CD14-positive monocyte (primary cell): Measurements from ENCODE around the gene HEPACAM2. TPM values are rescaled to one million over a fixed set of nuclear protein-coding genes. Genes with fewer than 3 reads are reported as not detected.

Source experiments
- DNase-seq, 3 donors: peaks; one replicate each; pipeline ENCODE4 v3.0.0-alpha.2; 2011 to 2022
- H2AFZ ChIP-seq: 2 replicates; pipeline ENCODE4 v1.6.0; 2012; ENCODE audit warnings: mild to moderate bottlenecking, low read depth, low read length, inconsistent platforms; ENCODE audit not compliant: insufficient read depth, poor library complexity, severe bottlenecking
- H3K27ac ChIP-seq, 2 donors: 1 replicate in 1 of 2; 2 replicates in 1 of 2; pipeline ENCODE4 v1.5.1; 2012 to 2013; ENCODE audit warnings: low read length in 2 of 2, control low read depth in 1 of 2, inconsistent platforms in 1 of 2, low read depth in 1 of 2, mild to moderate bottlenecking in 1 of 2
- H3K27me3 ChIP-seq, 2 donors: one replicate each; pipeline versions ENCODE4 v1.6.0 to v1.6.1; 2011 to 2013; ENCODE audit warnings: low read length in 2 of 2; ENCODE audit not compliant: control insufficient read depth in 2 of 2, insufficient read depth in 2 of 2
- H3K36me3 ChIP-seq, 2 donors: replicated peaks in 1 of 2; 1 replicate in 1 of 2; 2 replicates in 1 of 2; pipeline versions ENCODE4 v1.5.1 to v1.6.1; 2012 to 2013; ENCODE audit warnings: low read length in 2 of 2, control low read depth in 1 of 2, inconsistent platforms in 1 of 2, mild to moderate bottlenecking in 1 of 2; ENCODE audit not compliant: insufficient read depth in 2 of 2, control insufficient read depth in 1 of 2
- H3K4me1 ChIP-seq, 2 donors: 1 replicate in 1 of 2; 2 replicates in 1 of 2; pipeline versions ENCODE4 v1.5.1 to v1.6.1; 2012 to 2013; ENCODE audit warnings: low read length in 2 of 2, control low read depth in 1 of 2, inconsistent platforms in 1 of 2, mild to moderate bottlenecking in 1 of 2, moderate library complexity in 1 of 2; ENCODE audit not compliant: insufficient read depth in 2 of 2, control insufficient read depth in 1 of 2
- H3K4me2 ChIP-seq: replicated peaks from 2 replicates; pipeline ENCODE3; 2012; ENCODE audit warnings: low read length, moderate library complexity, mild to moderate bottlenecking; ENCODE audit not compliant: poor library complexity, severe bottlenecking; ENCODE audit errors: extremely low read depth
- H3K4me3 ChIP-seq, 3 experiments: fragments of 200-600 bp in 1 of 3; sonication (generic) in 1 of 3; replicated peaks in 1 of 3; 1 replicate in 2 of 3; 2 replicates in 1 of 3; pipeline ENCODE4 v1.5.1; 2011 to 2013; ENCODE audit warnings: low read length in 3 of 3, mild to moderate bottlenecking in 3 of 3, control low read depth in 2 of 3, low read depth in 2 of 3, inconsistent platforms in 1 of 3, moderate library complexity in 1 of 3
- H3K79me2 ChIP-seq: 2 replicates; pipeline ENCODE4 v1.6.0; 2012; ENCODE audit warnings: mild to moderate bottlenecking, control low read depth, inconsistent platforms, low read length, moderate library complexity; ENCODE audit not compliant: insufficient read depth
- H3K9ac ChIP-seq: 2 replicates; pipeline ENCODE4 v1.6.0; 2017; ENCODE audit warnings: low read length, mild to moderate bottlenecking; ENCODE audit not compliant: insufficient read depth, poor library complexity, severe bottlenecking
- H3K9me3 ChIP-seq, 2 donors: replicated peaks in 1 of 2; 1 replicate in 1 of 2; 2 replicates in 1 of 2; pipeline versions ENCODE4 v1.5.1 to v1.6.1; 2012 to 2013; ENCODE audit warnings: low read length in 2 of 2, control low read depth in 1 of 2; ENCODE audit not compliant: control insufficient read depth in 1 of 2, insufficient read depth in 1 of 2
- H4K20me1 ChIP-seq: 2 replicates; pipeline ENCODE4 v1.6.0; 2012; ENCODE audit warnings: mild to moderate bottlenecking, low read length, control low read depth, moderate library complexity; ENCODE audit not compliant: insufficient read depth
- H3K27ac Mint-ChIP-seq, 7 donors: one replicate each; pipeline ENCODE4 v1.8.0; 2020; ENCODE audit warnings: mild to moderate bottlenecking in 7 of 7, mixed read lengths in 7 of 7, moderate library complexity in 6 of 7, inconsistent platforms in 2 of 7
- H3K27me3 Mint-ChIP-seq, 3 donors: one replicate each; pipeline ENCODE4 v1.8.0; 2021 to 2022; ENCODE audit warnings: low read depth in 3 of 3, mild to moderate bottlenecking in 3 of 3, mixed read lengths in 3 of 3, moderate library complexity in 3 of 3, inconsistent platforms in 1 of 3
- H3K36me3 Mint-ChIP-seq, 2 donors: one replicate each; pipeline ENCODE4 v1.8.0; 2020; ENCODE audit warnings: mixed read lengths in 2 of 2, inconsistent platforms in 1 of 2, mild to moderate bottlenecking in 1 of 2
- H3K4me1 Mint-ChIP-seq: one replicate; pipeline ENCODE4 v1.8.0; 2020; ENCODE audit warnings: mild to moderate bottlenecking, mixed read lengths
- H3K4me3 Mint-ChIP-seq, 2 donors: one replicate each; pipeline ENCODE4 v1.8.0; 2020; ENCODE audit warnings: mild to moderate bottlenecking in 2 of 2, mixed read lengths in 2 of 2, moderate library complexity in 1 of 2
- H3K9me3 Mint-ChIP-seq, 7 donors: one replicate each; pipeline ENCODE4 v1.8.0; 2020 to 2022; ENCODE audit warnings: mixed read lengths in 7 of 7, mild to moderate bottlenecking in 6 of 7, moderate library complexity in 6 of 7, inconsistent platforms in 2 of 7
- WGBS: methylation state at CpG from one replicate; pipeline ENCODE4 v1.1.5; 2013; ENCODE audit warnings: missing lambda C conversion rate; ENCODE audit not compliant: insufficient coverage; 5-methylcytosine and 5-hydroxymethylcytosine counted together
- intact Hi-C, 2 donors: fragments of 100-400 bp; cut with micrococcal nuclease; formaldehyde crosslinking; loops; one replicate each; pipeline versions ENCODE4 v1.15.0 to v1.15.1; 2023
- polyA plus RNA-seq, 3 donors: library from polyadenylated mRNA; depleted of rRNA in 1 of 3; unstranded in 2 of 3; stranded (reverse) in 1 of 3; fragments of 300-500 nt in 2 of 3; fragments of >200 nt in 1 of 3; fragmentation: Illumina TruSeq in 2 of 3; gene quantifications; 1 replicate in 2 of 3; 2 replicates in 1 of 3; pipeline ENCODE4 v1.2.3, GENCODE V29; 2012 to 2021
- TF ChIP-seq, protein P1 (sequence below): fragments of 200-600 bp; IDR thresholded peaks from one replicate; pipeline ENCODE4 v1.8.0; 2022; ENCODE audit warnings: antibody characterized with exemption, mild to moderate bottlenecking

The HEPACAM2 gene
- polyA plus RNA-seq, 3 donors: 0.11 TPM; not detected in 2

DNA sequence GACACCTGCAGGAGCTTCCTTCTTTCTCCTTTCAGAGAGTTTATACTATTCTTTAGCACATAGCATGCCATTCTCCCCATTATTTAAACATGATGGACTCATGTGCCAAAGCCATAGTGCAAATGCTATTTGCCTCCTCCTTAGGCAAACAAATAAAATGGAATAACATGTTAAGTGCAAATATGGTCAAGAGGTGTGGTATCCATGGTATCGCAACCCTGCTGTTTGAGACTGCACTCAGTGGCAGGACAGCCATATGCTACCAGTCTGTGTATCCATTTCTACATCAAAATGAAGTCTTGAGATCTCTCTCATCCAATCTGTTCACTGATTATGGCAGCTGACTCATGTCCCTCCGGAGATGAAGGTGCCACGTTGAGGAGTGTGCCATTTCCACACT is 22.8 kb downstream of the HEPACAM2 start:
- Mint-ChIP-seq H3K27me3 (peaks cover 0 to 7% (median 2%) of the 10 kb centered on the region in 3 donors), H3K27ac (no peak overlapping the region), H3K4me1 (peaks cover 4% of the 10 kb centered on the region), H3K4me3 (no peak overlapping the region), H3K36me3 (no peaks in the 10 kb centered on the region), H3K9me3 (peaks cover 0 to 1% (median 0%) of the 10 kb centered on the region in 7 donors)
- no peaks in the 10 kb centered on the region for H4K20me1 ChIP-seq
- H3K36me3 ChIP-seq: no peaks in the 10 kb centered on the region
- no peak for DNase-seq
- H3K27me3 ChIP-seq: no peaks in the 10 kb centered on the region
- intact Hi-C loops: no loop called here
- no peak overlapping the region for H3K4me3 ChIP-seq
- no peak overlapping the region for H3K9ac ChIP-seq
- WGBS: 96% methylated on average over 3 of the region's 3 CpGs
- no peaks in the 10 kb centered on the region for H3K79me2 ChIP-seq
- H3K4me2 ChIP-seq: no peak overlapping the region
- no peaks in the 10 kb centered on the region for H3K9me3 ChIP-seq
- peaks cover 0 to 3% of the 10 kb centered on the region in 2 donors for H3K4me1 ChIP-seq
- no peak overlapping the region for H2AFZ ChIP-seq
- TF ChIP-seq, protein P1, sequence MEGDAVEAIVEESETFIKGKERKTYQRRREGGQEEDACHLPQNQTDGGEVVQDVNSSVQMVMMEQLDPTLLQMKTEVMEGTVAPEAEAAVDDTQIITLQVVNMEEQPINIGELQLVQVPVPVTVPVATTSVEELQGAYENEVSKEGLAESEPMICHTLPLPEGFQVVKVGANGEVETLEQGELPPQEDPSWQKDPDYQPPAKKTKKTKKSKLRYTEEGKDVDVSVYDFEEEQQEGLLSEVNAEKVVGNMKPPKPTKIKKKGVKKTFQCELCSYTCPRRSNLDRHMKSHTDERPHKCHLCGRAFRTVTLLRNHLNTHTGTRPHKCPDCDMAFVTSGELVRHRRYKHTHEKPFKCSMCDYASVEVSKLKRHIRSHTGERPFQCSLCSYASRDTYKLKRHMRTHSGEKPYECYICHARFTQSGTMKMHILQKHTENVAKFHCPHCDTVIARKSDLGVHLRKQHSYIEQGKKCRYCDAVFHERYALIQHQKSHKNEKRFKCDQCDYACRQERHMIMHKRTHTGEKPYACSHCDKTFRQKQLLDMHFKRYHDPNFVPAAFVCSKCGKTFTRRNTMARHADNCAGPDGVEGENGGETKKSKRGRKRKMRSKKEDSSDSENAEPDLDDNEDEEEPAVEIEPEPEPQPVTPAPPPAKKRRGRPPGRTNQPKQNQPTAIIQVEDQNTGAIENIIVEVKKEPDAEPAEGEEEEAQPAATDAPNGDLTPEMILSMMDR: no peak
- H3K27ac ChIP-seq: no peak overlapping the region

DNA sequence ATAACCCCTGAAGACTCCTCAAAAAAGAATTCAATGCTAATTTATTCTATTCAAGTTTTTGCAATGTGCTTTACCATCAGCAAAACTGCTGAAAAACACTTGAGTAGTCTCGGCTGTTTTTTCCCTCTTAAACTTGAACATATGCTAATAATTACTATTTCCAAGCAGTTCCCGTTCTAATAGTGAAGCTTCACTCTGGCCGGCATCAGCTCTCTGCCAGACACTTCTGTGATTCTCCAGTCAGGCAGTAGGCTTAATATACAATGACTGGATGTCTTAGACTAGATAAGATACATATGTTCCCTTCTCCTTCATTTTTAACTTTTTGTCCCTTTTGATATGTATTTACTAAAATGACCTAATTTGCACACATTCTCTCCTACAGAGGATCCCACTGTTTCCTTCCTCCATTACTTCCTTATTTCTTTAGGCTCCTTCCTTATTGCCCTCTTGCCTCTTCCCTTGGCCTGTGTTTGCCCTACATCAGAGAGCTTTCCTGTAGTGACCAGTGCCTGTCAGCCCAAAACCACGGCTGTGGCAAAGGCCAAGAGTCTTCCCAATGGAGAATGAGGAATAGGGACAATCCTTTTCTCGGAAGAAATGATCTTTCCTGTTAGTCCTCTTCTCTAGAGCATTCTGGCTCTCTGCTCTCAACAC is 23.5 kb downstream of the HEPACAM2 start:
- H3K27me3 ChIP-seq: no peaks in the 10 kb centered on the region
- peaks cover 0 to 1% (median 0%) of the 10 kb centered on the region in 7 donors for H3K9me3 Mint-ChIP-seq
- peaks cover 0 to 3% of the 10 kb centered on the region in 2 donors for H3K4me1 ChIP-seq
- no peaks in the 10 kb centered on the region for H3K9me3 ChIP-seq
- no peaks in the 10 kb centered on the region for H3K79me2 ChIP-seq
- H3K9ac ChIP-seq: no peak overlapping the region
- no peaks in the 10 kb centered on the region for H4K20me1 ChIP-seq
- H3K4me1 Mint-ChIP-seq: peaks cover 4% of the 10 kb centered on the region
- H3K27ac ChIP-seq: no peak overlapping the region
- peak overlapping the region in 1 of 7 donors; percentile 71 for H3K27ac Mint-ChIP-seq
- WGBS: 84% methylated on average over 3 of the region's 5 CpGs
- H2AFZ ChIP-seq: no peak overlapping the region
- TF ChIP-seq, protein P1: no peak
- H3K4me3 Mint-ChIP-seq: no peak overlapping the region
- intact Hi-C loops: no loop called here
- H3K4me3 ChIP-seq: no peak overlapping the region
- H3K4me2 ChIP-seq: no peak overlapping the region
- no peak for DNase-seq
- peaks cover 0 to 7% (median 2%) of the 10 kb centered on the region in 3 donors for H3K27me3 Mint-ChIP-seq
- no peaks in the 10 kb centered on the region for H3K36me3 ChIP-seq
- H3K36me3 Mint-ChIP-seq: no peaks in the 10 kb centered on the region
